ENCODE data around the gene IER5. TPM values are rescaled to one million over a fixed set of nuclear protein-coding genes. Genes with fewer than 3 reads are reported as not detected.
A peak's percentile ranks its signal among the peaks of the same experiment; 100 is the strongest.

IER5 gene
- total RNA-seq, 1 experiment from 2014 or later, result 21.2 TPM

- intact Hi-C loops (cut with micrococcal nuclease; ENCODE audit: unreplicated experiment), result loop anchor here (1.0 to 5.0 kb wide), 3 partner anchors 18 to 40 kb away; partner anchors contain the start of gene IER5
- POLR2A ChIA-PET (ENCODE audit: unreplicated experiment), result interaction anchor here (0.5 to 2.0 kb wide), 7 partner anchors 11 to 36 kb away, joined by 3 to 52 read pairs (median 7); no protein-coding TSS in a partner anchor
- Histone ChIP-seq H3K9me3 (ENCODE audit: insufficient read depth, low read depth) (peaks cover 9% of the 10 kb centered on the region), H4K20me1 (ENCODE audit: insufficient read depth) (no peaks in the 10 kb centered on the region), H3F3A (ENCODE audit: insufficient read depth, low read depth) (peaks cover 64% of the 10 kb centered on the region), H3K4me1 (replicated peaks; ENCODE audit: insufficient read depth) (peaks cover 92% of the 10 kb centered on the region), H2AFZ (no peak overlapping the region), H3K27me3 (ENCODE audit: insufficient read depth, low read depth) (no peaks in the 10 kb centered on the region), H3K4me3 (peak overlapping the region; percentile 29; the same call in 1 of the 2 replicates), H3K36me3 (ENCODE audit: low read depth) (no peaks in the 10 kb centered on the region), H3K27ac (peak overlapping the region; percentile 99), H3K4me2 (peak overlapping the region; percentile 76), H3K79me2 (ENCODE audit: low read depth) (peaks cover 12% of the 10 kb centered on the region; the same call in 1 of the 2 replicates), H3K9me2 (ENCODE audit: insufficient read depth) (no peaks in the 10 kb centered on the region)
- TF ChIP-seq CTCF (conservative IDR thresholded peaks at IDR 0.05) (no peak), EZH2 (IDR thresholded peaks at IDR 0.05; ENCODE audit: low read depth) (no peak)
- CTCF ChIA-PET, result interaction anchor here (0.9 to 2.0 kb wide), 4 partner anchors 12 to 235 kb away, joined by 3 to 7 read pairs (median 3); no protein-coding TSS in a partner anchor
- no peak for DNase-seq
- BruUV-seq (replicated peaks), result TSS peak; percentile 98
These were observed 28.4 kb downstream of the IER5 start for GRCh38 chr1:181116819-181117390.

DNA sequence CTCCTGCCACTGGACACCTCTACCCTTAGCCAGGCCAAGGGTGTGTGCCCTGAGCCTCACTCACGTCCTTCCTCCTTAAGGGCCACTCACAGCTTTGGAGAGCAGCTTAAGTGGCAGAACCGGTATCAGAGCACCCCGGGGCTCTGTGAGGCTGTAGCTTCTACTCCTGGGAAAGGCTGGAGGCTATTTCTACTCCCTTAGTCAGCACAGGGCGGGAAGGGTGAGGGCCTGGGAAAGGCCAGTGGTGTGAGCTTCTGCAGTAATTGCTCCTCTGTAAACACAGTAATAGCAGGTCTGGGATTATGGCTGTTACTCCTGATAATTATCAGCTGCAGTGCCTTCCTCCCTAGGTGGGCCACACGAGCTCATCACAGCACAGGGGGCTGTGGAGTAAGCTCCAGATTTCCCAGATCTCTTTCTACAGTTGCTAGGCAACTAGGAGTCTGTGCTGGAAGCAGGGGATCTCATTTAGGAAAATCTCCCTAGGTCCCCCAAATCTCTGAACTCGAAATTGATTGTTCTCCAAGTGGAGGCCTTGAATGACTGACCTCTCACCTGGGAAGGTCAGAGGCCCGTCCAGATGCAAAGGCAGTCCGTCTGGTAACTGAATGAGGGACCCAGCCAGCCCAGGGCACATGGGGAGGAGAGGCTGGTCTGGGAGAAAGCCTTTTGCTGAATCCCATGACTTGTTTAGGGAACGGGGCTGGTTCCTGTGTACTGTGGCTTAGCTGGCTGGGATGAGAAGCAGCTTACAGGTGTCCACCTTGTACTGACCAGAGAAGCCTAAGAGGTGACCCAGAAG lies 29.3 kb downstream of the IER5 start:
- H3F3A ChIP-seq (ENCODE audit: insufficient read depth, low read depth), result peaks cover 57% of the 10 kb centered on the region
- peak overlapping the region; percentile 79 for H3K4me2 ChIP-seq
- H3K27me3 ChIP-seq (ENCODE audit: insufficient read depth, low read depth), result no peaks in the 10 kb centered on the region
- POLR2A ChIA-PET (ENCODE audit: unreplicated experiment), result interaction anchor here (0.6 to 2.0 kb wide), 8 partner anchors 10 to 972 kb away, joined by 3 to 52 read pairs (median 6); no protein-coding TSS in a partner anchor
- intact Hi-C loops (cut with micrococcal nuclease; ENCODE audit: unreplicated experiment), result loop anchor here (1.0 to 5.0 kb wide), 3 partner anchors 17 to 41 kb away; partner anchors contain the start of gene IER5
- no peak overlapping the region for H2AFZ ChIP-seq
- peak; percentile 95 to 100 for DNase-seq
- H3K4me1 ChIP-seq (replicated peaks; ENCODE audit: insufficient read depth), result peaks cover 95% of the 10 kb centered on the region
- H3K9me2 ChIP-seq (ENCODE audit: insufficient read depth), result no peaks in the 10 kb centered on the region
- peaks cover 9% of the 10 kb centered on the region for H3K9me3 ChIP-seq (ENCODE audit: insufficient read depth, low read depth)
- CTCF ChIA-PET, result interaction anchor here (0.9 to 2.0 kb wide), 4 partner anchors 13 to 236 kb away, joined by 3 to 7 read pairs (median 3); no protein-coding TSS in a partner anchor
- H3K79me2 ChIP-seq (ENCODE audit: low read depth), result peaks cover 12% of the 10 kb centered on the region; the same call in 1 of the 2 replicates
- H4K20me1 ChIP-seq (ENCODE audit: insufficient read depth), result no peaks in the 10 kb centered on the region
- H3K36me3 ChIP-seq (ENCODE audit: low read depth), result no peaks in the 10 kb centered on the region
- no peak for TF ChIP-seq CTCF (conservative IDR thresholded peaks at IDR 0.05)
- TF ChIP-seq EZH2 (IDR thresholded peaks at IDR 0.05; ENCODE audit: low read depth), result no peak
- no TSS peak for BruUV-seq (replicated peaks)
- H3K27ac ChIP-seq, result peak overlapping the region; percentile 99
- peak overlapping the region; percentile 37; the same call in 1 of the 2 replicates for H3K4me3 ChIP-seq

Measured in PC-9 (cell line).